H1 (cell line): ENCODE measurements around the gene DCAF4L1. TPM values are rescaled to one million over a fixed set of nuclear protein-coding genes. Genes with fewer than 3 reads are reported as not detected.

Experiments
- CTCF ChIA-PET: fragments of 300-600 bp; sonication (Branson Sonifier 250); formaldehyde crosslinking; loops from one replicate; lab custom pipeline; 2021; ENCODE audit not compliant: partially characterized antibody; lab: Charles Lee
- POLR2A ChIA-PET: fragments of 300-600 bp; sonication (Branson Sonifier 250); formaldehyde crosslinking; loops from one replicate; lab custom pipeline; 2021; ENCODE audit warnings: inconsistent platforms; ENCODE audit not compliant: partially characterized antibody; lab: Charles Lee
- DNase-seq, 2 experiments: peaks; one replicate each; pipeline versions ENCODE4 v3.0.0 to v3.0.0-alpha.2; 2010 to 2022; ENCODE audit warnings: low spot score in 2 of 2, low read depth in 1 of 2, mixed read lengths in 1 of 2
- FAIRE-seq: peaks from 2 replicates; lab custom pipeline; 2011; peaks lifted over from hg19 to GRCh38; lab: Jason Lieb, UNC
- H2AFZ ChIP-seq: 2 replicates; pipeline ENCODE4 v1.8.1; 2012; ENCODE audit warnings: low read length, inconsistent platforms
- H2AK5ac ChIP-seq: 2 replicates; pipeline ENCODE4 v1.6.1; 2013; ENCODE audit warnings: low read depth, low read length
- H2BK120ac ChIP-seq: replicated peaks from 2 replicates; pipeline ENCODE3; 2013; ENCODE audit warnings: low read depth, low read length, inconsistent platforms
- H2BK12ac ChIP-seq: 2 replicates; pipeline ENCODE4 v1.6.1; 2013; ENCODE audit warnings: low read depth, low read length
- H2BK15ac ChIP-seq: 2 replicates; pipeline ENCODE4 v1.6.1; 2013; ENCODE audit warnings: low read length
- H2BK20ac ChIP-seq: 2 replicates; pipeline ENCODE4 v1.6.1; 2013; ENCODE audit warnings: low read length
- H2BK5ac ChIP-seq: 2 replicates; pipeline ENCODE4 v1.6.1; 2013; ENCODE audit warnings: low read depth, low read length
- H3K14ac ChIP-seq: 2 replicates; pipeline ENCODE4 v1.6.1; 2013; ENCODE audit warnings: inconsistent platforms; ENCODE audit not compliant: insufficient read length
- H3K18ac ChIP-seq: 2 replicates; pipeline ENCODE4 v1.6.1; 2013; ENCODE audit warnings: low read length; ENCODE audit errors: extremely low read depth
- H3K23ac ChIP-seq: 2 replicates; pipeline ENCODE4 v1.6.1; 2013; ENCODE audit warnings: inconsistent platforms; ENCODE audit not compliant: insufficient read length
- H3K23me2 ChIP-seq: 2 replicates; pipeline ENCODE4 v1.6.1; 2013; ENCODE audit warnings: low read depth, low read length
- H3K27ac ChIP-seq: 2 replicates; pipeline ENCODE4 v1.6.1; 2011; ENCODE audit warnings: low read depth, low read length, inconsistent platforms
- H3K27me3 ChIP-seq, 4 experiments: replicated peaks in 1 of 4; 1 replicate in 1 of 4; 2 replicates in 3 of 4; pipeline versions ENCODE4 v1.6.1 to v1.8.1; 2011 to 2013; ENCODE audit warnings: low read length in 3 of 4, mild to moderate bottlenecking in 3 of 4, inconsistent platforms in 2 of 4, mixed read lengths in 2 of 4, moderate library complexity in 1 of 4; ENCODE audit not compliant: control insufficient read depth in 3 of 4, insufficient read depth in 3 of 4; ENCODE audit errors: extremely low read depth in 1 of 4
- H3K36me3 ChIP-seq, 4 experiments: 2 replicates each; pipeline versions ENCODE4 v1.6.1 to v1.8.1; 2011 to 2013; ENCODE audit warnings: mild to moderate bottlenecking in 4 of 4, low read length in 3 of 4, moderate library complexity in 2 of 4, control low read depth in 1 of 4, inconsistent platforms in 1 of 4; ENCODE audit not compliant: insufficient read depth in 4 of 4, control insufficient read depth in 2 of 4
- H3K4ac ChIP-seq: replicated peaks from 2 replicates; pipeline ENCODE3; 2013; ENCODE audit warnings: low read length, low read depth, mixed read lengths, inconsistent platforms; ENCODE audit not compliant: insufficient read length
- H3K4me1 ChIP-seq, 4 experiments: replicated peaks in 1 of 4; 1 replicate in 1 of 4; 2 replicates in 3 of 4; pipeline versions ENCODE4 v1.6.1 to v1.8.1; 2011 to 2013; ENCODE audit warnings: low read length in 3 of 4, inconsistent platforms in 2 of 4, mixed read lengths in 1 of 4; ENCODE audit not compliant: insufficient read depth in 4 of 4, control insufficient read depth in 3 of 4
- H3K4me2 ChIP-seq, 2 experiments: 2 replicates each; pipeline versions ENCODE4 v1.6.1 to v1.8.1; 2011 to 2013; ENCODE audit warnings: low read depth in 2 of 2, low read length in 2 of 2, control low read depth in 1 of 2, inconsistent platforms in 1 of 2, mild to moderate bottlenecking in 1 of 2; ENCODE audit not compliant: insufficient read depth in 1 of 2
- H3K4me3 ChIP-seq, 4 experiments: fragments of 200-600, 300-600 bp in 1 of 4; sonication (generic), shearing (Covaris generic), sonication (Bioruptor Twin) in 1 of 4; 2 replicates each; pipeline versions ENCODE4 v1.5.1 to v1.8.1; 2011 to 2016; ENCODE audit warnings: low read length in 4 of 4, low read depth in 3 of 4, control low read depth in 2 of 4, inconsistent platforms in 2 of 4, mild to moderate bottlenecking in 2 of 4, mixed read lengths in 1 of 4, moderate library complexity in 1 of 4; ENCODE audit not compliant: insufficient read depth in 2 of 4; ENCODE audit errors: extremely low read depth in 1 of 4
- H3K56ac ChIP-seq: replicated peaks from 2 replicates; pipeline ENCODE3; 2013; ENCODE audit warnings: low read depth, mild to moderate bottlenecking, mixed read lengths, low read length, inconsistent platforms; ENCODE audit not compliant: insufficient read length
- H3K79me1 ChIP-seq: 2 replicates; pipeline ENCODE4 v1.6.1; 2013; ENCODE audit warnings: low read depth, low read length, control low read depth
- H3K79me2 ChIP-seq, 2 experiments: 2 replicates each; pipeline versions ENCODE4 v1.6.1 to v1.8.1; 2012 to 2013; ENCODE audit warnings: low read length in 2 of 2, mild to moderate bottlenecking in 2 of 2, inconsistent platforms in 1 of 2; ENCODE audit not compliant: insufficient read depth in 2 of 2, control insufficient read depth in 1 of 2
- H3K9ac ChIP-seq, 4 experiments: replicated peaks in 1 of 4; 1 replicate in 1 of 4; 2 replicates in 3 of 4; pipeline versions ENCODE4 v1.6.1 to v1.8.1; 2011 to 2013; ENCODE audit warnings: low read depth in 3 of 4, low read length in 3 of 4, control low read depth in 2 of 4, mild to moderate bottlenecking in 2 of 4, moderate library complexity in 2 of 4, inconsistent platforms in 1 of 4; ENCODE audit errors: extremely low read depth in 1 of 4
- H3K9me3 ChIP-seq, 2 experiments: 2 replicates each; pipeline versions ENCODE4 v1.6.1 to v1.8.1; 2012 to 2013; ENCODE audit warnings: mild to moderate bottlenecking in 2 of 2, moderate library complexity in 2 of 2, control low read depth in 1 of 2, inconsistent platforms in 1 of 2, low read depth in 1 of 2, low read length in 1 of 2, mixed read lengths in 1 of 2; ENCODE audit not compliant: insufficient read depth in 2 of 2
- H4K20me1 ChIP-seq, 2 experiments: replicated peaks in 1 of 2; 2 replicates each; pipeline versions ENCODE3 to v1.8.1; 2011 to 2013; ENCODE audit warnings: inconsistent platforms in 2 of 2, low read length in 2 of 2, mild to moderate bottlenecking in 1 of 2; ENCODE audit not compliant: insufficient read depth in 2 of 2, control insufficient read depth in 1 of 2
- H4K5ac ChIP-seq: 2 replicates; pipeline ENCODE4 v1.6.1; 2013; ENCODE audit warnings: low read length, low read depth, mixed read lengths, inconsistent platforms; ENCODE audit not compliant: insufficient read length
- H4K8ac ChIP-seq: 2 replicates; pipeline ENCODE4 v1.8.0; 2013; ENCODE audit warnings: mild to moderate bottlenecking, moderate library complexity, low read length, inconsistent platforms; ENCODE audit not compliant: insufficient read depth; ENCODE audit errors: extremely low read depth
- H4K91ac ChIP-seq: replicated peaks from 2 replicates; pipeline ENCODE3; 2013; ENCODE audit warnings: low read length, mixed read lengths, inconsistent platforms; ENCODE audit not compliant: insufficient read length
- CHD2 ChIP-seq: IDR thresholded peaks from 2 replicates; pipeline ENCODE4 v1.6.1; 2012; ENCODE audit warnings: low read length, improper control_type of control experiment
- SP2 ChIP-seq: IDR thresholded peaks from 2 replicates; pipeline ENCODE4 v1.6.1; 2012; ENCODE audit warnings: mild to moderate bottlenecking, low read length, inconsistent platforms
- WGBS, 2 experiments: shearing (Covaris generic) in 1 of 2; methylation state at CpG; one replicate each; pipeline versions ENCODE4 v1.1.6 to v1.1.7; 2013 to 2015; ENCODE audit warnings: low lambda C conversion rate in 2 of 2, mixed read lengths in 2 of 2, inconsistent platforms in 1 of 2, low coverage in 1 of 2, missing lambda C conversion rate in 1 of 2; ENCODE audit not compliant: insufficient replicate concordance in 2 of 2, insufficient coverage in 1 of 2, insufficient read length in 1 of 2; ENCODE audit errors: extremely low coverage in 1 of 2, missing lambda C conversion rate in 1 of 2; 5-methylcytosine and 5-hydroxymethylcytosine counted together
- polyA plus RNA-seq, 7 experiments: library from polyadenylated mRNA; depleted of rRNA in 3 of 7; stranded (reverse) in 5 of 7; unstranded in 2 of 7; fragments of >200 nt in 5 of 7; fragments of 200-250 nt in 2 of 7; gene quantifications; 1 replicate in 5 of 7; 2 replicates in 1 of 7; 4 replicates in 1 of 7; pipeline versions ENCODE4 v1.2.1 to v1.2.3, GENCODE V29; 2011 to 2013; ENCODE audit warnings: missing spikeins in 2 of 7, mixed read lengths in 2 of 7
- total RNA-seq: library from RNA; stranded (reverse); fragmentation: NEBNext Ultra II Directional; extraction: Animal tissue kit (Norgen Biotek cat#: 25700); gene quantifications from 2 replicates; pipeline ENCODE4 v1.2.1, GENCODE V29; 2021

The DCAF4L1 gene
- total and polyA plus RNA-seq, 2 of the 8 experiments (the other 6 are each of a cell fraction or from before 2014, with no cell fraction given): 0.06 to 0.15 TPM

- TF ChIP-seq SP2 (no peak), CHD2 (no peak)
- no peak overlapping the region for H2AK5ac ChIP-seq
Observed at GRCh38 chr4:41998019-41998418, 16.5 kb downstream of the DCAF4L1 start.

More at GRCh38 chr4:41998019-41998418, 16.5 kb downstream of the DCAF4L1 start:
- H4K20me1 ChIP-seq: peaks cover 0 to 3% of the 10 kb centered on the region in 2 experiments
- H2BK5ac ChIP-seq: no peak overlapping the region
- no peak overlapping the region for H3K14ac ChIP-seq
- CTCF ChIA-PET: interaction anchor here (1.1 kb wide), 1 partner anchor 37 kb away, joined by 3 read pairs; no protein-coding TSS in a partner anchor
- no peak overlapping the region for H3K27ac ChIP-seq
- no peaks in the 10 kb centered on the region for H3K27me3 ChIP-seq
- POLR2A ChIA-PET: interaction anchor here (0.7 kb wide), 1 partner anchor 51 kb away, joined by 3 read pairs; no protein-coding TSS in a partner anchor
- no peaks in the 10 kb centered on the region for H3K9me3 ChIP-seq
- H3K56ac ChIP-seq: no peak overlapping the region
- no peak for DNase-seq
- H2BK120ac ChIP-seq: no peak overlapping the region
- H2BK20ac ChIP-seq: no peak overlapping the region
- no peaks in the 10 kb centered on the region for H3K23me2 ChIP-seq
- H3K4me1 ChIP-seq: no peaks in the 10 kb centered on the region
- H2BK12ac ChIP-seq: no peak overlapping the region
- H3K79me2 ChIP-seq: peaks cover 0 to 53% of the 10 kb centered on the region in 2 experiments; a peak in 2 of 4 replicates
- H2BK15ac ChIP-seq: no peak overlapping the region
- H4K8ac ChIP-seq: no peak overlapping the region
- 86% methylated on average over 3 of the region's 3 CpGs; no CpG with 5 or more reads in 1 of the 2 experiments for WGBS, 2 experiments
- H2AFZ ChIP-seq: no peak overlapping the region
- no peak overlapping the region for H4K91ac ChIP-seq
- no peak overlapping the region for H3K9ac ChIP-seq
- H3K23ac ChIP-seq: no peak overlapping the region
- H4K5ac ChIP-seq: no peak overlapping the region
- H3K36me3 ChIP-seq: peaks cover 0 to 9% (median 1%) of the 10 kb centered on the region in 4 experiments; a peak in 3 of 8 replicates
- no peak overlapping the region for H3K18ac ChIP-seq
- FAIRE-seq: no peak
- H3K4me3 ChIP-seq: no peak overlapping the region
- no peak overlapping the region for H3K4me2 ChIP-seq
- peaks cover 3% of the 10 kb centered on the region; the same call in 1 of the 2 replicates for H3K79me1 ChIP-seq
- no peak overlapping the region for H3K4ac ChIP-seq
